Measurements from ENCODE around the gene COL17A1.

Gene COL17A1

DNA sequence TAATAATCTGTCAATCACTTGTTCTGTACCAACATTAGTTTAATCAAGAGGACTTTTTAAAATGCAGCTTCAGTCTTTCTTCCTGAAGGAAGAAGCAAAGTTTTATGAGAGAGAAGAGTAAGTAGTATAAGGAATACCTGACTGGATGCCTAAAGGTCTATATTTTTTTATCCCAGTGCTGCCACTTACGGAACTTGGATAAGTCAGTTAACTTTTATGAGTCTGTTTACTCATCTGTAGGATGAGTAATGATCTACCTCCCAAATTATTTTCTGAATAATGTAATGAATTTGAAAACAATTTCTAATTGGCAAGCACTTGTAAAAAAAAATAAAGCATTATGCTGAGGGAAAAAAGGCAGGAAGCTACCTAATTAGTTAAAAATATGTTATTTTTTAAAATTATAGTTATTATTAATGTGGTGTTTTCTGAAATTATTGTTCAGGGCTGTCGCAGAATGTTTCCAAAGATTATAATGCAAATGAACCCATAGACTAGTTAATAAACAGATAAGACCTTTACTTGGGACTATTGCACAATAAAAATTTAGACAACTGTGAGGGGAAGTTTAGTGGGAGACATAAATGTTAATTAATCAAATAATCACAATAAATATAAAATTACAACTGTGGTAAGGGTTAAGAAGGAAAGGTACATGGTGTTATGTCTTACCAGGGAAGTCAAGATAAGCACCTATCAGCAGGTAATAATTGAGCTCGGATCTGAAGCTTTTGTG, 94.1 kb downstream of the COL17A1 start:
- no peak for DNase-seq

DNA sequence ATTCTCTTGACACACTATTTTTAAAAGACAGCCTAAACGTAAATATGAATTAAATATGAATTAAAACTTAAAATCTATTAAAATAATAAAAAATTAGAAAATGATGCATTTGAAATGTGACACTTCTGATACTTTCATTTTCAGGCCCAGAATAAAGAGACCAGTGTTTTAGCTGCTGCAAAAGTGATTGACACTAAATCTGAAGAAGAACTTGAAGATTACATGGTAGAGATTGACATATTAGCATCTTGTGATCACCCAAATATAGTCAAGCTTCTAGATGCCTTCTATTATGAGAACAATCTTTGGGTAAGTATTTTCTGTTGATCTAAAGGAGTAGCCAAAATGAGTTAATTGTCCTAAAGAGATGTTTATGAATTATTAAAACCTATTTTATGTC, 95.1 kb downstream of the COL17A1 start:
- DNase-seq = no peak

GRCh38 chr10:103990121-103990520, 95.6 kb downstream of the COL17A1 start:
- DNase-seq = no peak

DNA sequence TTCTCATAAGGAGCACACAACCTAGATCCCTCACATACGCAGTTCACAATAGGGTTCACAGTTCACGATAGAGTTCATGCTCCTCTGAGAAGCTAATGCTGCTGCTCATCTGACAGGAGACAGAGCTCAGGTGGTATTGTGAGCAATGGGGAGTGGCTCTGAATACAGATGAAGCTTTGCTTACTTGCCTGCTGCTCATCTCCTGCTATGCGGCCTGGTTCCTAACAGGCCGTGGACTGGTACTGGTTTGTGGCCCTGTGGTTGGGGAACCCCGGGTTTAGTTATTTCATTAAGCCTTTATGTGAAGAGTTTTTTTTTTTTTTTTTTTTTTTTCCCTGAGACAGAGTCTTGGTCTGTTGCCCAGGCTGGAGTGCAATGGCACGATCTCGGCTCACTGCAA, 99.3 kb downstream of the COL17A1 start:
- no peak for DNase-seq

- DNase-seq = no peak
These were observed 100.0 kb downstream of the COL17A1 start for GRCh38 chr10:103985726-103986125.

DNA sequence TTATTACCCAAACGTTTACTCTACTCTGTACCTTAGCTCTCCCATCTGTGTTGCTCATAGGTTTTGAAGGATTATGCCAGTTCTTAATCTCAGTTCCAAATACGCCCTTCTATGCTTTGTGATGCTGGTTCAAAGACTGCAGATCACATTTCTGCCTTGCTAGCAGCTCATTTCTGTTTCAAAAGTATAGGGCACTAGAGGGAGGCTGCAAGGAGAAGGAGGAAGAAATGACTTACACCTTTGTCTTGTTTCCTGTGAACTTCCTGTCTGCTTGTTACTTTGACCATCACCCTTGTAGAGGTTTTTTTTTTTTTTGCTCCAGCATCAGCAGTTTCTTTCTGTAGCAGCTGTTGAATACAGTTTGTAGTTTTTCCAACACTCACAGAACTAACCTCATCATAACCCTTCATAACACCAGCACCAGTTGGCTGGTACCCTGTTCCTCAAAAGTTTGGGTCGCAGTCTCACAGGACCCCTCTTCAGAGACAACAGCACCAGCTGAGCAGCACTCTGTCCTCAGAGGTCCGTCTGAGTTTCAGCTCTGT, 102.2 kb downstream of the COL17A1 start:
- DNase-seq = no peak

- DNase-seq = peak in 10 of 58 donors; percentile 3 to 30 (median 14)
These were observed 103.0 kb downstream of the COL17A1 start for GRCh38 chr10:103982639-103983038.
